ENCODE results near the gene TTC39C. TPM values are rescaled to one million over a fixed set of nuclear protein-coding genes. Genes with fewer than 3 reads are reported as not detected.

TTC39C gene
- polyA plus RNA-seq, 3 donors, result 4.3 to 29.5 (median 8.3) TPM

DNA sequence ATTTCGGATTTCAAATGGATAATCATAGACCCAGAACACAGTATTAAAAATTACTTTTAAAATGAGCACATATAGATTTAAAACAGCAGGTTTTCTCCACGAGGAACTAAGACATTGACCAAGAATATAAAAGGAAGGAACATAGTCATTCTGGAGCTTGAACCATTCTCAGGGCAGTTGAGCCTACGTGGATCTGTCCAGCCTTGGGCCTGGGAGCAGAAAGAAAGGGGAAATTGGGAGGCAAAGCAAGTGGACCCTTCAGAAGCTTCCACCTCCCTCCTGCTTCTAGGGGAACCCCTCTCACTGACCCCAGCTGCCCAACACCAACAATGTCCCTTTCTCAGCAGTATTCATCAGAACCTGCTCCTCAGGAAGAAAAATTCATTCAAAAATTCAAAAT lies 31.4 kb upstream of the TTC39C start:
- TF ChIP-seq, protein P1, sequence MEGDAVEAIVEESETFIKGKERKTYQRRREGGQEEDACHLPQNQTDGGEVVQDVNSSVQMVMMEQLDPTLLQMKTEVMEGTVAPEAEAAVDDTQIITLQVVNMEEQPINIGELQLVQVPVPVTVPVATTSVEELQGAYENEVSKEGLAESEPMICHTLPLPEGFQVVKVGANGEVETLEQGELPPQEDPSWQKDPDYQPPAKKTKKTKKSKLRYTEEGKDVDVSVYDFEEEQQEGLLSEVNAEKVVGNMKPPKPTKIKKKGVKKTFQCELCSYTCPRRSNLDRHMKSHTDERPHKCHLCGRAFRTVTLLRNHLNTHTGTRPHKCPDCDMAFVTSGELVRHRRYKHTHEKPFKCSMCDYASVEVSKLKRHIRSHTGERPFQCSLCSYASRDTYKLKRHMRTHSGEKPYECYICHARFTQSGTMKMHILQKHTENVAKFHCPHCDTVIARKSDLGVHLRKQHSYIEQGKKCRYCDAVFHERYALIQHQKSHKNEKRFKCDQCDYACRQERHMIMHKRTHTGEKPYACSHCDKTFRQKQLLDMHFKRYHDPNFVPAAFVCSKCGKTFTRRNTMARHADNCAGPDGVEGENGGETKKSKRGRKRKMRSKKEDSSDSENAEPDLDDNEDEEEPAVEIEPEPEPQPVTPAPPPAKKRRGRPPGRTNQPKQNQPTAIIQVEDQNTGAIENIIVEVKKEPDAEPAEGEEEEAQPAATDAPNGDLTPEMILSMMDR (IDR thresholded peaks at IDR 0.05), result no peak
- no peaks in the 10 kb centered on the region for H3K9me3 ChIP-seq (replicated peaks in 1 of 2; ENCODE audit: control insufficient read depth in 1 of 2, insufficient read depth in 1 of 2, low read length in 2 of 2)
- no peaks in the 10 kb centered on the region for H3K4me1 ChIP-seq (ENCODE audit: control insufficient read depth in 1 of 2, insufficient read depth in 2 of 2, low read length in 2 of 2)
- no peak overlapping the region for H3K4me2 ChIP-seq (replicated peaks; ENCODE audit: extremely low read depth, low read length, poor library complexity, severe bottlenecking)
- no peak overlapping the region for H3K9ac ChIP-seq (ENCODE audit: insufficient read depth, low read length, poor library complexity, severe bottlenecking)
- H3K4me3 ChIP-seq (replicated peaks in 1 of 3; ENCODE audit: low read depth in 2 of 3, low read length in 3 of 3), result no peak overlapping the region
- intact Hi-C loops (cut with micrococcal nuclease), result no loop called here
- no peaks in the 10 kb centered on the region for H4K20me1 ChIP-seq (ENCODE audit: insufficient read depth, low read length)
- H3K27ac ChIP-seq (ENCODE audit: low read depth in 1 of 2, low read length in 2 of 2), result no peak overlapping the region
- H3K36me3 ChIP-seq (replicated peaks in 1 of 2; ENCODE audit: control insufficient read depth in 1 of 2, insufficient read depth in 2 of 2, low read length in 2 of 2), result no peaks in the 10 kb centered on the region
- H2AFZ ChIP-seq (ENCODE audit: insufficient read depth, low read depth, low read length, poor library complexity, severe bottlenecking), result no peak overlapping the region
- H3K27me3 ChIP-seq (ENCODE audit: control insufficient read depth in 2 of 2, insufficient read depth in 2 of 2, low read length in 2 of 2), result no peaks in the 10 kb centered on the region
- Mint-ChIP-seq H3K4me3 (no peak overlapping the region), H3K4me1 (peaks cover 2% of the 10 kb centered on the region), H3K27ac (no peak overlapping the region), H3K27me3 (ENCODE audit: low read depth in 3 of 3) (no peaks in the 10 kb centered on the region), H3K9me3 (peaks cover 0 to 2% (median 0%) of the 10 kb centered on the region in 7 donors), H3K36me3 (peaks cover 0 to 3% of the 10 kb centered on the region in 2 donors)
- H3K79me2 ChIP-seq (ENCODE audit: insufficient read depth, low read length), result no peaks in the 10 kb centered on the region
- no peak for DNase-seq
- WGBS (ENCODE audit: insufficient coverage), result 20% methylated on average over 1 of the region's 3 CpGs

GRCh38 chr18:23986600-23987359 lies 27.8 kb upstream of the TTC39C start:
- H3K4me3 Mint-ChIP-seq, result no peak overlapping the region

More at GRCh38 chr18:23986600-23987359, 27.8 kb upstream of the TTC39C start:
- H3K9me3 Mint-ChIP-seq, result peaks cover 0 to 2% (median 0%) of the 10 kb centered on the region in 7 donors
- H3K27ac Mint-ChIP-seq, result no peak overlapping the region
- TF ChIP-seq, protein P1 (IDR thresholded peaks at IDR 0.05), result no peak
- no peak overlapping the region for H3K27ac ChIP-seq (ENCODE audit: low read depth in 1 of 2, low read length in 2 of 2)
- H3K36me3 Mint-ChIP-seq, result peaks cover 0 to 3% of the 10 kb centered on the region in 2 donors
- no peak overlapping the region for H2AFZ ChIP-seq (ENCODE audit: insufficient read depth, low read depth, low read length, poor library complexity, severe bottlenecking)
- peaks cover 0 to 4% (median 0%) of the 10 kb centered on the region in 3 donors for H3K27me3 Mint-ChIP-seq (ENCODE audit: low read depth in 3 of 3)
- H4K20me1 ChIP-seq (ENCODE audit: insufficient read depth, low read length), result no peaks in the 10 kb centered on the region
- no peaks in the 10 kb centered on the region for H3K4me1 ChIP-seq (ENCODE audit: control insufficient read depth in 1 of 2, insufficient read depth in 2 of 2, low read length in 2 of 2)
- H3K36me3 ChIP-seq (replicated peaks in 1 of 2; ENCODE audit: control insufficient read depth in 1 of 2, insufficient read depth in 2 of 2, low read length in 2 of 2), result no peaks in the 10 kb centered on the region
- H3K4me1 Mint-ChIP-seq, result no peaks in the 10 kb centered on the region
- H3K9me3 ChIP-seq (replicated peaks in 1 of 2; ENCODE audit: control insufficient read depth in 1 of 2, insufficient read depth in 1 of 2, low read length in 2 of 2), result no peaks in the 10 kb centered on the region
- H3K79me2 ChIP-seq (ENCODE audit: insufficient read depth, low read length), result no peaks in the 10 kb centered on the region
- no peak overlapping the region for H3K4me2 ChIP-seq (replicated peaks; ENCODE audit: extremely low read depth, low read length, poor library complexity, severe bottlenecking)
- no peaks in the 10 kb centered on the region for H3K27me3 ChIP-seq (ENCODE audit: control insufficient read depth in 2 of 2, insufficient read depth in 2 of 2, low read length in 2 of 2)
- no peak overlapping the region for H3K4me3 ChIP-seq (replicated peaks in 1 of 3; ENCODE audit: low read depth in 2 of 3, low read length in 3 of 3)
- no peak for DNase-seq
- intact Hi-C loops (cut with micrococcal nuclease), result no loop called here
- H3K9ac ChIP-seq (ENCODE audit: insufficient read depth, low read length, poor library complexity, severe bottlenecking), result no peak overlapping the region

Measured in CD14-positive monocyte (primary cell).